Left hindlimb (tissue), 1 donor: ENCODE results near the gene GDE1.

Experiments used
- DNase-seq: peaks from one replicate; pipeline ENCODE4 v3.0.0-alpha.2; 2018

Gene GDE1

DNA sequence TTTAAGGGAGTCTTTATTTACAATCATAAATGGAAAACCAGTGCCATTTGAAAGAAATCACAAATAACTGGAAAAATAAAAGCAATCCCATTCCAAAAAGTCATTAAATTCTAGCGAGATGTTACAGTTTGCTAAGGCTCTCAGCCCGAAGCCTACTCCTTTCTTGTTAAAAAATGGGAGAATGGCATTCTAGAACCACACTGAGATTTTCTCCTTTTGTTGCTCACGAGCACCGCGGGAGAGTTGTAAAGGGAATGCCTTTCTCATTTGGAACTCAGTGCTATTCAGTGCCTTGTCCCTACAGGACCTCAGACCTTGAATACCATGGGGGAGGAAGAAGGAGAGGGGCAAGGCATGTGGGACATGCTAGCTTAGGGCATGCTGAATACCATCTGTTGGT is 36.3 kb downstream of the GDE1 start:
- DNase-seq, result no peak

DNA sequence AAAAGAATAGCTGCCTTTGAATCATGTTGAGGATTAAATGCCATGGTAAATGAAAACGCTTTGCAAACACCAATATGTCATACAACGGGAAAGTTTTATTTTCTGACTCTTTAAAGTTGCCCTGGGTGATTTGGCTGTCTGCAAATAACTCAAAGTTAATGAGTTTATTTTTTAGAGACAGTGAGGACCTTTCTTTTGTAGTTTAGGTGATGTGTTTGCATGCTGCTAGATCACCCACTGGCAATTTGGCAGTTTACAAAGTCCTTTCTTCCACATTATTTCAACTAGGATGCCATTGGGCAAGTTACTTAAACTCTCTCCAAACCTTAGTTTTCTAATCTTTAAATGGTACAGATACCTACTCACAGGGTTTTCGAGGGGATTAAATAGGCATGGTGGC is 37.8 kb downstream of the GDE1 start:
- DNase-seq, result no peak

DNA sequence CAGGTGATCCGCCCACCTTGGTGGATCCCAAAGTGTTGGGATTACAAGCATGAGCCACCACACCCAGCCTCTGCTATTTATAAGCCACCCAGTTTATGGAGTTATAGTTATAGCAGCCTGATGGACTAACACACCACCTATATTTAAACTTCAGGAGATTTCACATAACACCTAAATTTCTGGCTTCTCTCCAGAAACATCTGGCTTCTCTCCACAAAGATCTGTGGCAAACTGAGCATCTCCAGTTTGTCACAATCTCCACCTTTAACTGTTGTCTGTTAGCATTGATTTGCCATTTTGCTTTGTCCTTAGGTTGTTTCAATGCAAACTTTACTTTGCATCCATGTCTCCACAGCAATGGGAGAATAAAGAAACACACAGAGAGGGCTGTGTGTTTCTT is 39.6 kb downstream of the GDE1 start:
- DNase-seq, result no peak

DNA sequence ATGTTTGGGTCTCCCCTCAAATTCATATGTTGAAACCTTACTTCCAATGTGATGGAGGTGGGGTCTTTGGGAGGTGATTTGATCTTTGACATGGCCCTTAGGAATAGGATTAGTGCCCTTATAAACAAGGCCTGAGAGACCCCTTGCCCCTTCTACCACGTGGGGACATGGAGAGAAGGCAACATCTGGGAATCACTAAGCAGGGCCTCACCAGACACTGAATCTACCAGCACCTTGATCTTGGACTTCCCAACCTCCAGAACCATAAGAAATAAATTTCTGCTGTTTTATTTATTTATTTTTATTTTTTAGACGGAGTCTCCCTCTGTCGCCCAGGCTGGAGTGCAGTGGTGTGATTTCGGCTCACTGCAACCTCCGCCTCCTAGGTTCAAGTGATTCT is 40.1 kb downstream of the GDE1 start:
- DNase-seq, result no peak

DNA sequence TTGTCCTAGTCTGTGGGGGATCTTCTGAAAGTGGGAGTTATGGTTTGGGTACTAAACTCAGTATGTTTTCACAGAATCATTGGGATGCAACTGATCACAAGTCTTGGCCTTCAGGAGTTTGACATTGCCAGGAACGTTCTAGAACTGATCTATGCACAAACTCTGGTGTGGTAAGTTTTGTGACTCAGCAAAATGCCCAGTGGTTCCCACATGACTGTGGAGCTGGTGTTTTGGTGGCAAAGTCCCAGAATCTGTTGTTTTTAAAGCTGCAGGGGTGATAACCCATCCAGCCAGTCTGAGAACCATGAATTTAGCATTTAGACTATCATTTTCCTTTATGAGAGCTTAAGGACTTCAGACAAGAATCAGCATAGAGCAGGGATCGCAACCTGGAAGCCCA is 40.6 kb downstream of the GDE1 start:
- DNase-seq, result no peak

DNA sequence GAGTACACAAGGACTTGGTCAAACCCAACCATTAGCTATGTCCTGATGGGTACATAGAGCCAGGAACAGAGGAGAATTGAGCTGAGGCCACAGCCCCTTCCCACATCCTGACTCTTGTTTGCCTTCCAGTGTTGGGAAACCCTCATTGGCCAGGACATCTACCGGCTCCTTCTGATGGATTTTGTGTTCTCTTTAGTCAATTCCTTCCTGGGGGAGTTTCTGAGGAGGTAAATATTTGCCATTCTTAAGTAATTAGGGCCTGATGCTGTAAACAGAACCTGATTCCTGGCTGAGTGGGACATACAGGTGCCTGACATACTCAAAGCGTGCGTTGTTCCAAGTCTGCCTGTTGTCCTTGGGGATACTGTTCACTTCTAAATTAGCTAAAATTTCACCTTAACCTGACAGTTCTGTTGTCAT is 42.6 kb downstream of the GDE1 start:
- no peak for DNase-seq

DNA sequence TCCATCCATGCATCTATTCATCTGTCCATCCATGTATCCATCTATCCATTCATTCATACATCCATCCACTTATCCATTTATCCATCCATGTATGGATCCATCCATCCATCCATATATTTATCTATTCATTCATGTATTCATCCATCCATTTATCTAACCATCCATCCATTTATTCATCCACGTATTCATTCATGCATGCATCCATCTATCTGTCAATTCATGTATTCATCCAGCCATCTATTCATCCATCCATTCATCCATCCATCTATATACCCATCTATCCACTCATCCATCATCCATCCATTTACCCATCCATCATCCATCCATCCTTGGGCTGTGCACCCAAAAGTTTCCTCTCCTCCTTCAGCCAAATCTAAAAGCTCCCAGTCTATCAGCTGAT is 43.4 kb downstream of the GDE1 start:
- DNase-seq, result no peak

DNA sequence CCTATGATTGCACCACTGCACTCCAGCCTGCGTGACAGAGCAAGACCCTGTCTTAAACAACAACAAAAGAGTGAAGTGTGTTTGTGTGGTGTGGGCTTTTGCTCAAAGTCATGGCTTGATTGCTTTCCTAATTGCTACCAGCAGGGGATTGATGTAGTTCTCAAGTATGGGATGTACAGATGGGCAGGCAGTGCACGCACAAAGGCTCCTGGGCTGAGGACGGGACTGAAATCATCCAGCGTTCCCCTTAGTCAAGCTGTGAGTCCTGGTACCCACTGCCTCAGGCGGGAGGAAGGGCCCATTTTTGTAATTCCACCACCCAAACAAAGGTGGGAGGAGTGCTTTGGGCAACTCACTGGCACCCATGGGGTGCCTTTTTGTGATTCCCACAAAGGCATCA is 47.3 kb downstream of the GDE1 start:
- DNase-seq, result no peak

DNA sequence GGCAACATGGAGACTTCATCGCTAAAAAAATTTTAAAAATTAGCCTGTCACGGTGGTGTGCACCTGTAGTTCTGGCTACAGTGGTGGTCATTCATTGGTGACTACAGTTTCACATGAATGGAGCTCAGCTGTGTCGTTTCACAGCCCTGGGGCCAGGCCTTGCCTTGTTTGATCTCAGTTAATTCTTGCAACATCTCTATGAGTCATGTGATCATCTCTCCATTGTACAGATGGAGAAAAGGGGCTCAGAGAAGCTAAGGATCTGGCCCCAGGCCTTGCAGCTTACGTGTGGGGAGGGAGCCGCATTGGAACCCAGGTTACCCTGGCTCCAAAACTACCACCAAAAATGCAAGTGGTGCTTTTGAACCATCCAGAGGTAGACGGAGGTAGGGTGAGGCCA is 49.4 kb downstream of the GDE1 start:
- DNase-seq, result no peak

DNA sequence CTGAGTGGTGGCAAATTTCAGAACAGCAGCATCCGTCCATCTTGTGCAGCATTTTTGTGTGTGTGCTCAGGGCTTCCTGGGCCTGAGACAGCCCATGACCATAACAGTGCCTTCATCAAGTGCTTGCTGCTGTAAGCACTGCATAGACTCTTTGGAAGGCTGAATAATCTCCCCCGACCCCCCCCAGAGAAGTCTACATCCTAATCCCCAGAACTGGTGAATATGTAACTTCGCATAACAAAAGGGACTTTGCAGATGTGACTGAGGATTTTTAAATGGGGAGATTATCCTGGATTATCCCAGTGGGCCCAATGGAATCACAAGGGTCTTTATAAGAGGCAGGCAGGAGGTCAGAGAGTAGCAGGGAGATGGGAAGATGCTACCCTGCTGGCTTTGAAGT is 53.6 kb downstream of the GDE1 start:
- DNase-seq, result no peak

DNA sequence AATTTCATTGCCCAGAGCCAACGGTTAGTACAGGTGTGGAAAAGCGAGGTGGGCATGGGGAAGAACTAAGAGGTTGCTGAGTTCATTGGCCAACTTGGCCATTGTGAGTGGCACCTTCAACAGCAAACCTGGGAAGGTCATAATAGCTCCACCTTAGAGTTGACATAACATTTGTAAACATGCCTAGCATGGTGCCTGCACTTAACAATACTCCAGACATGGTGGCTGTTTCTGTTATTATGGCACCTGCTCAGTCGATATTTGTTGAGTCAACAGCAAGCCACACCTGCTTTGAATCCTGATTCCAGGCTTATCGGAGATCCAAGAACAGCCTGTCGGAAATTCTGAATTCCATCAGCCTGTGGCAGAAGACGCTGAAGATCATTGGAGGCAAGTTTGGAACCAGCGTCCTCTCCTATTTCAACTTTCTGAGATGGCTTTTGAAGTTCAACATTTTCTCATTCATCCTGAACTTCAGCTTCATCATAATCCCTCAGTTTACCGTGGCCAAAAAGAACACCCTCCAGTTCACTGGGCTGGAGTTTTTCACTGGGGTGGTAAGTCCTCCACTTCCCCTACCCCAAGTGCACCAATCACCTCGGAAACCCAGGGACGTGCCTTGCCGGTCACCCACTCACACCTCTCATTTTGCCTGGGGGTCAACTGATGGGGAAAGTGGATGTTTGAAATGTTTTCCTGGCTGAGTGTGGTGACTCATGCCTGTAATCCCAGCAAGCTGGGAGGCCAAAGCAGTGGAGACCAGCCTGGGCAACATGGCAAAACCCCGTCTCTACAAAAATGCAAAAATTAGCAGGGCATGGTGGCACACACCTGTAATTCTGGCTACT is 58.2 kb downstream of the GDE1 start:
- DNase-seq, result no peak

DNA sequence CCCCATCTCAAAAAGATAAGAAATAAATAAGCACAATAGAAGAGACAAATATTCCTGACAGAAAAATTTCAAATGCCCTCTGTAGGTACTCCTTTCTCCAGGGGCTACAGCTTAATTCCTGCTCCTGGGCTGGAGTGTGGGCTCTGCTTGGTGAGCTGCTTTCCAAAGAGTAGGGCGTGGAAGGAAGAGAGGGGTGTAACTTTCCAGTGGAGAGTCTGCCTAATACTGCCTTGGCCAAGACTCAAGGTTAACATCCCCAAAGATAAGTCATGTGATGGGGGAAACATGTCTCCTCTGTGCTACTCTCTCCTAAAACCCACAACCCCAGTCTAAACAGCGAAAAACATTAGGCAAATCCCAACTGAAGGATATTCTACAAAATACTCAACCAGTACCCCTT is 61.5 kb downstream of the GDE1 start:
- no peak for DNase-seq

DNA sequence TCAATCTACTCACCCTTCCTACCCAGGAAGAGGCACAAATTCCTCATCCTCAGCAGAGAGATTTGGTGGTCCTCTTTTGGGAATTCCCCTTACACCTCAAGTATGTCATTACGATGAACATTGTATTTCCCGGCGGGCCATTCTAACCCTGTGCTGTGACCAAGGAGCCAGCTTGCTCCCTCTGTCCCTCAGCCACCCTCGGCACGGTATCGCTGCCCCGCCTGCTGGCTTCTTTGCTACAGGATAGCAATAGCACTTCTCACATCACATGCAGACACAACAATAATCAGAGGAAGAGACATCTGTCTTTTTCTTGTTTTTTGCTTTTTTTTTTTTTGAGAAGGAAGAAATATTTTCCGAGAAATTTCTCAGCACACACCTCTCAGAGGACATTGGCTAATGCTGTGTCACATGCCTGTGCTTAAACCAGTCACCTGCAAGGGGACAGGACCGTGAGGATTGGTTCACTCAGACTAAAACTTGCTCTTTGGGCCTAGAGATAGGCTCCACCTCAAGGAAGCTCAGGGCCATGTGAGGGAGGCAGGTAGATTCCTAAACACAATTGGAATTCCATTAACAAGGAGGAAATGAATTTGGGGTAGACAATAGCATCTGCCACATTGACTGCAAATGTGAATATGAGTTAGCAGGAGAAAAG is 63.0 kb downstream of the GDE1 start:
- no peak for DNase-seq
